Upper lobe of left lung (tissue), 4 donors: Measurements from ENCODE around the gene XYLT1.

Source experiments
- POLR2A ChIP-seq, 4 donors: fragments of 450-650 bp; IDR thresholded peaks; one replicate each; pipeline ENCODE4 v1.5.1; 2016 to 2017; ENCODE audit warnings: antibody characterized with exemption in 4 of 4, mild to moderate bottlenecking in 2 of 4
- TF ChIP-seq, protein P1 (sequence below), 6 experiments: fragments of 450-650 bp in 4 of 6; fragments of 200-600 bp in 2 of 6; sonication (generic) in 2 of 6; IDR thresholded peaks; one replicate each; pipeline ENCODE4 v1.5.1; 2016 to 2019; ENCODE audit warnings: antibody characterized with exemption in 6 of 6

- TF ChIP-seq, protein P1, sequence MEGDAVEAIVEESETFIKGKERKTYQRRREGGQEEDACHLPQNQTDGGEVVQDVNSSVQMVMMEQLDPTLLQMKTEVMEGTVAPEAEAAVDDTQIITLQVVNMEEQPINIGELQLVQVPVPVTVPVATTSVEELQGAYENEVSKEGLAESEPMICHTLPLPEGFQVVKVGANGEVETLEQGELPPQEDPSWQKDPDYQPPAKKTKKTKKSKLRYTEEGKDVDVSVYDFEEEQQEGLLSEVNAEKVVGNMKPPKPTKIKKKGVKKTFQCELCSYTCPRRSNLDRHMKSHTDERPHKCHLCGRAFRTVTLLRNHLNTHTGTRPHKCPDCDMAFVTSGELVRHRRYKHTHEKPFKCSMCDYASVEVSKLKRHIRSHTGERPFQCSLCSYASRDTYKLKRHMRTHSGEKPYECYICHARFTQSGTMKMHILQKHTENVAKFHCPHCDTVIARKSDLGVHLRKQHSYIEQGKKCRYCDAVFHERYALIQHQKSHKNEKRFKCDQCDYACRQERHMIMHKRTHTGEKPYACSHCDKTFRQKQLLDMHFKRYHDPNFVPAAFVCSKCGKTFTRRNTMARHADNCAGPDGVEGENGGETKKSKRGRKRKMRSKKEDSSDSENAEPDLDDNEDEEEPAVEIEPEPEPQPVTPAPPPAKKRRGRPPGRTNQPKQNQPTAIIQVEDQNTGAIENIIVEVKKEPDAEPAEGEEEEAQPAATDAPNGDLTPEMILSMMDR (IDR thresholded peaks at IDR 0.05), result no peak
- TF ChIP-seq POLR2A (IDR thresholded peaks at IDR 0.05), result no peak
Observed at GRCh38 chr16:17503331-17503730, 32.6 kb upstream of the XYLT1 start.
